Gastroesophageal sphincter (tissue), 3 donors: ENCODE results near the gene PAQR3.

Source experiments
- EP300 ChIP-seq: sonication (generic); formaldehyde crosslinking; IDR thresholded peaks from one replicate; pipeline ENCODE4 v1.6.1; 2017; ENCODE audit warnings: antibody characterized with exemption, mild to moderate bottlenecking
- POLR2A ChIP-seq, 2 donors: fragments of 450-650 bp; IDR thresholded peaks; one replicate each; pipeline ENCODE4 v1.6.1; 2017; ENCODE audit warnings: antibody characterized with exemption in 2 of 2, mild to moderate bottlenecking in 2 of 2, moderate library complexity in 1 of 2
- POLR2AphosphoS5 ChIP-seq: sonication (generic); formaldehyde crosslinking; IDR thresholded peaks from one replicate; pipeline ENCODE4 v1.6.1; 2017; ENCODE audit warnings: antibody characterized with exemption
- TF ChIP-seq, protein P1 (sequence below), 4 experiments: fragments of 200-600 bp in 2 of 4; fragments of 450-650 bp in 2 of 4; sonication (generic) in 1 of 4; IDR thresholded peaks; one replicate each; pipeline ENCODE4 v1.5.1; 2017 to 2019; ENCODE audit warnings: antibody characterized with exemption in 4 of 4, mild to moderate bottlenecking in 2 of 4, moderate library complexity in 2 of 4

DNA sequence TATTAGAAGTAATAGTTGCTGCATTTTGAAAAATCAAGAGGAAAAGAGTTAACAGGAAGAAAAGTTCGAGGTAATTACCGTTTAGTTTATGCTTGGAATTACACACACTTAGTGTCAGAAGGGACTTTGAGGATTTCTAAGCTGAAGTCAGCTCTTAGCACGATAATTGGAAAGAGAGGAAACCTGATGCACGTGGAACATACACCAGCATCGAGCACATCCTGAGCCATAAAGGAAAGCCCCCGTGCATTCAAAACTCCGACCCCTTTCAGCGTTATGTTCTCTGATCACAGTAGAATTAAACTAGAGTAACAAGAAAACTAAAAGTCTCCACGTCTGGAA, 400 bp upstream of the PAQR3 start:
- TF ChIP-seq, protein P1, sequence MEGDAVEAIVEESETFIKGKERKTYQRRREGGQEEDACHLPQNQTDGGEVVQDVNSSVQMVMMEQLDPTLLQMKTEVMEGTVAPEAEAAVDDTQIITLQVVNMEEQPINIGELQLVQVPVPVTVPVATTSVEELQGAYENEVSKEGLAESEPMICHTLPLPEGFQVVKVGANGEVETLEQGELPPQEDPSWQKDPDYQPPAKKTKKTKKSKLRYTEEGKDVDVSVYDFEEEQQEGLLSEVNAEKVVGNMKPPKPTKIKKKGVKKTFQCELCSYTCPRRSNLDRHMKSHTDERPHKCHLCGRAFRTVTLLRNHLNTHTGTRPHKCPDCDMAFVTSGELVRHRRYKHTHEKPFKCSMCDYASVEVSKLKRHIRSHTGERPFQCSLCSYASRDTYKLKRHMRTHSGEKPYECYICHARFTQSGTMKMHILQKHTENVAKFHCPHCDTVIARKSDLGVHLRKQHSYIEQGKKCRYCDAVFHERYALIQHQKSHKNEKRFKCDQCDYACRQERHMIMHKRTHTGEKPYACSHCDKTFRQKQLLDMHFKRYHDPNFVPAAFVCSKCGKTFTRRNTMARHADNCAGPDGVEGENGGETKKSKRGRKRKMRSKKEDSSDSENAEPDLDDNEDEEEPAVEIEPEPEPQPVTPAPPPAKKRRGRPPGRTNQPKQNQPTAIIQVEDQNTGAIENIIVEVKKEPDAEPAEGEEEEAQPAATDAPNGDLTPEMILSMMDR (IDR thresholded peaks at IDR 0.05) = no peak
- TF ChIP-seq EP300 (no peak), POLR2AphosphoS5 (no peak), POLR2A (IDR thresholded peaks at IDR 0.05) (no peak)
